Tibial artery (tissue), 4 donors: Measurements from ENCODE around the gene TWF2.

Source experiments
- DNase-seq, 2 donors: peaks; one replicate each; pipeline ENCODE4 v3.0.0-alpha.2; 2019
- H3K27ac ChIP-seq, 2 donors: fragments of 200-600 bp; sonication (generic) in 1 of 2; 1 replicate in 1 of 2; 2 replicates in 1 of 2; pipeline ENCODE4 v1.5.1; 2018 to 2019; ENCODE audit warnings: mild to moderate bottlenecking in 1 of 2
- H3K27me3 ChIP-seq, 2 donors: fragments of 200-600 bp; sonication (generic) in 1 of 2; one replicate each; pipeline versions ENCODE4 v1.5.1 to v1.6.0; 2016 to 2019
- H3K36me3 ChIP-seq, 3 donors: fragments of 200-600 bp; sonication (generic) in 2 of 3; one replicate each; pipeline ENCODE4 v1.5.1; 2016 to 2019; ENCODE audit warnings: mild to moderate bottlenecking in 2 of 3
- H3K4me1 ChIP-seq, 4 donors: fragments of 200-600 bp; sonication (generic) in 2 of 4; 1 replicate in 3 of 4; 2 replicates in 1 of 4; pipeline ENCODE4 v1.5.1; 2016 to 2019
- H3K4me3 ChIP-seq, 2 donors: fragments of 200-600 bp; sonication (generic) in 1 of 2; 1 replicate in 1 of 2; 2 replicates in 1 of 2; pipeline ENCODE4 v1.5.1; 2018 to 2019; ENCODE audit warnings: mild to moderate bottlenecking in 2 of 2
- H3K9me3 ChIP-seq, 3 donors: fragments of 200-600 bp; sonication (generic) in 1 of 3; one replicate each; pipeline ENCODE4 v1.5.1; 2016 to 2019
- intact Hi-C: fragments of 100-400 bp; cut with DNase I; formaldehyde crosslinking; loops from one replicate; pipeline ENCODE4 v1.15.0; 2023; ENCODE audit warnings: low total_unique reads
- TF ChIP-seq, protein P1 (sequence below), 2 experiments: fragments of 200-600 bp in 1 of 2; fragments of 450-650 bp in 1 of 2; IDR thresholded peaks; one replicate each; pipeline ENCODE4 v1.5.1; 2017 to 2019; ENCODE audit warnings: antibody characterized with exemption in 2 of 2, mild to moderate bottlenecking in 1 of 2, moderate library complexity in 1 of 2

The TWF2 gene

DNA sequence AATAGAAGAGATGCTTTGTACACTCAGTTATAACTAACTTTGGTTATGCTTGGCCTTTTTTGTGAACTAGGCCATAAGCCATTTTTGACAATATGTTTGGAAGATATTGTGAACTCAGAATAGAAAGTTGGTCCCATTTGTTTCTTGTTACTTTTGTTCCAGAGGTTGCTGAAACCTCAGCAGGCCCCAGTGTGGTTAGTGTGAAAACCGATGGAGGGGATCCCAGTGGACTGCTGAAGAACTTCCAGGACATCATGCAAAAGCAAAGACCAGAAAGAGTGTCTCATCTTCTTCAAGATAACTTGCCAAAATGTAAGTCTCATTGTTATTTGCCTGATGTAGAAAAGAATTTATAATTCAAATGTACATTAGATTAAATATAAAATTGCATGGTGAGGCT, 35.3 kb downstream of the TWF2 start:
- no peak for DNase-seq
- intact Hi-C loops, result no loop called here
- TF ChIP-seq, protein P1, sequence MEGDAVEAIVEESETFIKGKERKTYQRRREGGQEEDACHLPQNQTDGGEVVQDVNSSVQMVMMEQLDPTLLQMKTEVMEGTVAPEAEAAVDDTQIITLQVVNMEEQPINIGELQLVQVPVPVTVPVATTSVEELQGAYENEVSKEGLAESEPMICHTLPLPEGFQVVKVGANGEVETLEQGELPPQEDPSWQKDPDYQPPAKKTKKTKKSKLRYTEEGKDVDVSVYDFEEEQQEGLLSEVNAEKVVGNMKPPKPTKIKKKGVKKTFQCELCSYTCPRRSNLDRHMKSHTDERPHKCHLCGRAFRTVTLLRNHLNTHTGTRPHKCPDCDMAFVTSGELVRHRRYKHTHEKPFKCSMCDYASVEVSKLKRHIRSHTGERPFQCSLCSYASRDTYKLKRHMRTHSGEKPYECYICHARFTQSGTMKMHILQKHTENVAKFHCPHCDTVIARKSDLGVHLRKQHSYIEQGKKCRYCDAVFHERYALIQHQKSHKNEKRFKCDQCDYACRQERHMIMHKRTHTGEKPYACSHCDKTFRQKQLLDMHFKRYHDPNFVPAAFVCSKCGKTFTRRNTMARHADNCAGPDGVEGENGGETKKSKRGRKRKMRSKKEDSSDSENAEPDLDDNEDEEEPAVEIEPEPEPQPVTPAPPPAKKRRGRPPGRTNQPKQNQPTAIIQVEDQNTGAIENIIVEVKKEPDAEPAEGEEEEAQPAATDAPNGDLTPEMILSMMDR (IDR thresholded peaks at IDR 0.05), result no peak
- Histone ChIP-seq H3K36me3 (peaks cover 61 to 74% (median 68%) of the 10 kb centered on the region in 3 donors), H3K27me3 (no peaks in the 10 kb centered on the region), H3K9me3 (no peaks in the 10 kb centered on the region), H3K4me1 (peaks cover 0 to 18% (median 12%) of the 10 kb centered on the region in 4 donors), H3K4me3 (no peak overlapping the region), H3K27ac (no peak overlapping the region)

DNA sequence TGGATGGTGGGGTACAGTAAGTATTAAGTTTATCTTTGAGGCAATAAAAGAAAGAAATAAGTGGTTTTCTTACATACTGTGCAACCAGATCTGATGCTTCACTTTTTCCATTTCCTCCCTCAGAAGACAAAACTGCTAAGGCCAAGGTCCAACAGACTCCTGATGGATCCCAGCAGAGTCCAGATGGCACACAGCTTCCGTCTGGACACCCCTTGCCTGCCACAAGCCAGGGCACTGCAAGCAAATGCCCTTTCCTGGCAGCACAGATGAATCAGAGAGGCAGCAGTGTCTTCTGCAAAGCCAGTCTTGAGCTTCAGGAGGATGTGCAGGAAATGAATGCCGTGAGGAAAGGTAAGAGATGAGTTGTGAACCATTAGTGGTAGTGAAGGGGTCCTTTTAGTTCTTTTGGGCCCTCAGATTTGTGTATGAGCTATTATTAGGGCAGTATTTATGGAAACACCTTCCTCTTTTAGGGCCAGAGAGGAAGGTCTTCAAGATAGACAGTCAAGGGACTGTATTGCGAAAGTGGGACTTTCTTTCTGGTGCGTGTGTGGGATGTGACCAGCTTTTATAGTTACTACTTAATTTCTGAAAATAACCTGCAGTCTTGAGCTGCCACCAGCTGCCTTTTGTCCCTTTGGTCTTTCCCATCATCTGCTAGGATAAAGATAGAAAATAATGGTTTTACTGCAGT, 36.4 kb downstream of the TWF2 start:
- no peaks in the 10 kb centered on the region for H3K9me3 ChIP-seq
- DNase-seq, result no peak
- peaks cover 0 to 24% (median 16%) of the 10 kb centered on the region in 4 donors for H3K4me1 ChIP-seq
- H3K27me3 ChIP-seq, result no peaks in the 10 kb centered on the region
- H3K27ac ChIP-seq, result no peak overlapping the region
- intact Hi-C loops, result no loop called here
- H3K36me3 ChIP-seq, result peaks cover 50 to 62% (median 56%) of the 10 kb centered on the region in 3 donors
- TF ChIP-seq, protein P1 (IDR thresholded peaks at IDR 0.05), result no peak
- H3K4me3 ChIP-seq, result no peak overlapping the region

DNA sequence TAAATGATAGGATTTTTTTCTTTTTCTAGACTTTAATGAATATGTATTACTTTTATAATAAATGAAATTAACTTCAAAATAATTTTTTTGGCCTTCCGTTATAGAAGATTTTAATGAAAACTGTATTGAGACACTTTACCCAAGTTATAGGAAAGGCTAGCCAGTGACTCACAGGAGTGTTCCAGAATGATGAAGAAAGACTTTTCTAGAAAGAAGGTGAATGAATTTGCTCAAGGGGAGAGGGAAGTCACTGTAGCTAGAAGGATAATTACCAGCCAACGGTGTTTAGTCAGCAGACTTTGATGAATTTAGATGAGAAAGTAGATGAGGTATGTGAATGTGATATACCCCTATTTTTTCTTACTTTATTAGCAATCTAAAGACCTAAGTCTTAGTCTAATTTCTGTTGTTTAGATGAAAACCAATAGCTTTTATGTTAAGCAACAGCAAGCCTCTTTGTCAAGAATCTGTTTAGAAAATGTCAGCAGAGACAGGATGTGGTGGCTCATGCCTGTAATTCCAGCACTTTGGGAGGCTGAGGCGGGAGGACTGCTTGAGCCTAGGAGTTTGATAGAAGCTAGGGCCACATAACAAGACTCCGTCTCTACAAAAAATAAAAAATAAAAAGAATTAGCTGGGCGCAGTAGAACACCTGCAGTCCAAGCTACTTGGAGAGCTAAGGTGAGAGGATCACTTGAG, 37.8 kb downstream of the TWF2 start:
- H3K9me3 ChIP-seq, result no peaks in the 10 kb centered on the region
- no peak overlapping the region for H3K4me3 ChIP-seq
- TF ChIP-seq, protein P1 (IDR thresholded peaks at IDR 0.05), result no peak
- no peaks in the 10 kb centered on the region for H3K27me3 ChIP-seq
- H3K36me3 ChIP-seq, result peaks cover 38 to 48% (median 42%) of the 10 kb centered on the region in 3 donors
- H3K4me1 ChIP-seq, result peaks cover 4 to 36% (median 22%) of the 10 kb centered on the region in 4 donors
- no peak overlapping the region for H3K27ac ChIP-seq
- DNase-seq, result no peak
- intact Hi-C loops, result no loop called here

DNA sequence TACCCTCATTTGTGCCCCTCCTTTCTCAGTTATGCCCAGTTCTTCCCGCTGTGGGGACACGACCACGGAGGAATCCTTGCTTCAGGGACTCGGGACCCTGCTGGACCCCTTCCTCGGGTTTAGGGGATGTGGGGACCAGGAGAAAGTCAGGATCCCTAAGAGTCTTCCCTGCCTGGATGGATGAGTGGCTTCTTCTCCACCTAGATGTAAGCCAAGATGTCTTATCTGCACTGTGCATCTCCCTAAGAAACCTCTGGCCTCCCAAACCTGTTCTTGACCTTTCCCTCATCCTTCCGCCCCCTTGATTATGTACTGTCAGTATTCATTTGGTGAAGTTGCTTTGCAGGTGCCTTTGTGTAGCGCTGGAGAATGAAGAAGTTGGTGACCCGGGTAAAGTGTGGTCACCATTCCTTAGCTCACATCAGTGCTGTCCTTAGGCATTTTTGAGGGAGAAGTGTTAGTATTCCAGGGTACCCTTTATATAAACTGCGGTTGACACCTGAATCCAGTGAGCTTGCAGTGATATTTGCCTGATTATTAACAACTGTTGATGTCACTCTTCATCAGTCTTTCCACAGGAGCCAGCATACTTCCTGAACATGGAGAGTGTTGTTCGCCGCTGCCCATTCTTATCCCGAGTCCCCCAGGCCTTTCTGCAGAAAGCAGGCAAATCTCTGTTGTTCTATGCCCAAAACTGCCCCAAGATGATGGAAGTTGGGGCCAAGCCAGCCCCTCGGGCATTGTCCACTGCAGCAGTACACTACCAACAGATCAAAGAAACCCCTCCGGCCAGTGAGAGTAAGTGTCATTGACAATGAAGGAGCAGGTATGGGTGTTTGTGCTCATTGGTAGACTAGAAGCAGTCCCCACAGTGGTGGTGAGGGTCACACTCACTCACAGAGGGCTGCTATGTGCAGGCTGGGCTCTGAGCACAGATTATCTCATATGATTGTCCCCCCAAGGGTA, 40.0 kb downstream of the TWF2 start:
- peak overlapping the region; percentile 77 to 86 for H3K4me3 ChIP-seq
- TF ChIP-seq, protein P1 (IDR thresholded peaks at IDR 0.05), result no peak
- no peaks in the 10 kb centered on the region for H3K9me3 ChIP-seq
- no peak for DNase-seq
- intact Hi-C loops, result no loop called here
- peaks cover 16 to 26% (median 20%) of the 10 kb centered on the region in 3 donors for H3K36me3 ChIP-seq
- no peaks in the 10 kb centered on the region for H3K27me3 ChIP-seq
- peak overlapping the region; percentile 75 to 81 for H3K27ac ChIP-seq
- H3K4me1 ChIP-seq, result peaks cover 4 to 36% (median 22%) of the 10 kb centered on the region in 4 donors

DNA sequence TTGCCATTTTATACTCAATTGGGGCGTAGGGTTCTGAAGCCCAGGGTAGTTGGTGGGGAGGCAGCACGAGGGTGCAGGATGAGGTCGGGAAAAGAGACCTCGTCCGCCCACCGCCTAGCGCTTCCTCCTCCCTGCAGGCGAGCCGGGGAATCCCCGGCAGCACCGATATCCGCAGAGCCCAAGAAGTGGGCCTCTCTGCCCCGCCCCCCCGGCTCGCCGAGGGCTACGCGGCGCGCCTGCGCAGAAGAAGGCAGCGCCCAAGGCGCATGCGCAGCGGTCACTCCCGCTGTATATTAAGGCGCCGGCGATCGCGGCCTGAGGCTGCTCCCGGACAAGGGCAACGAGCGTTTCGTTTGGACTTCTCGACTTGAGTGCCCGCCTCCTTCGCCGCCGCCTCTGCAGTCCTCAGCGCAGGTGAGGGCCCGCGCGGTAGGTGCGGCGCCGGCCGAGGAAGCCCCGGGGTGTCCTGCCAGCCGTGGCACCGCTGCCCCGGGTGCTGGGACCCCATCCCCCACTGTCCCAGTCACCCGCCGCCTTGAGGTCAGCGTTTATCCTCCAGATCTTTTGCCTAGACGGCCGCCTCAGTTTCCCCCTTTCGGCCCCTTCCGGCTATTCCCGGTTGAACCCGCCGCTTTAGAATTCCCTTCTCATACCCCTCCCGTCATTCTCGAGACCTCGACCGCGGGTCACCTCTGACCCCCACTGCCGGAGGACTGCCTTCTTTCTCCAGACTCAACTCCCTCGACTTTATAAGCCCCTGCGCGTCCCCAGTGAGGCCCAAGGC, 40.9 kb downstream of the TWF2 start, which contains the start of gene ALAS1:
TSS of gene ALAS1 (plus strand) at position 319 of the 784 bp plus-strand sequence. CDS start 1,082 bp downstream, outside the sequence.
- peaks cover 4 to 38% (median 22%) of the 10 kb centered on the region in 4 donors for H3K4me1 ChIP-seq

More for the DNA sequence above, 40.9 kb downstream of the TWF2 start, which contains the start of gene ALAS1:
- peak; percentile 91 to 95 for DNase-seq
- Histone ChIP-seq H3K36me3 (peaks cover 7 to 17% (median 11%) of the 10 kb centered on the region in 3 donors), H3K27ac (peak within 1 kb of the TSS; percentile 75 to 81), H3K4me3 (peak within 1 kb of the TSS; percentile 77 to 86), H3K27me3 (no peaks in the 10 kb centered on the region), H3K9me3 (no peaks in the 10 kb centered on the region)
- TF ChIP-seq, protein P1 (IDR thresholded peaks at IDR 0.05), result peak; percentile 13 to 21
- intact Hi-C loops, result no loop called here
